ENCODE data around the gene XRCC6. TPM values are rescaled to one million over a fixed set of nuclear protein-coding genes. Genes with fewer than 3 reads are reported as not detected.

Gene XRCC6
- total and polyA plus RNA-seq, 2 donors (not counting 1 experiment from before 2014, with no cell fraction given) = 183 to 268 TPM

DNA sequence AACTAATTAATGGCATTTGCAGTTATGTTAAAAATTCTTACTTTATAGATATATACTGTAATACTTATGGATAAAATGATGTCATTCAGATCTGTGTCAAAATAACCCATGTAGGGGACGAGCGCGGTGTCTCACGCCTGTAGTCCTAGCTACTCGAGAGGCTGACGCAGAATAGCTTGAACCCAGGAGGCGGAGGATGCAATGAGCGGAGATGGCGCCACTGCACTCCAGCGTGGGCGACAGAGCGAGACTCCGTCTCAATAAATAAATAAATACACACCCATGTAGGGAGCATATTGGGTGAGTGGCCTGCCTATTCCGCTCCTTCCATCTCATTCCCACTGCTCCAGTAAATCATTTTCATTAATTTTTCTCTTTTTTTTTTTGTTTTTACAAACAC is 60.5 kb downstream of the XRCC6 start:
- Histone ChIP-seq H3K4me3 (replicated peaks in 1 of 4; ENCODE audit: control extremely low read depth in 1 of 4, insufficient read depth in 1 of 4, low read depth in 3 of 4, low read length in 4 of 4) (peak overlapping the region; percentile 52 to 79 (median 66)), H3K9me3 (ENCODE audit: control insufficient read depth, insufficient read depth, low read depth, low read length) (no peaks in the 10 kb centered on the region), H3K27me3 (ENCODE audit: control insufficient read depth, insufficient read depth, low read length) (no peaks in the 10 kb centered on the region), H3K36me3 (ENCODE audit: control insufficient read depth, insufficient read depth, low read length) (peaks cover 5% of the 10 kb centered on the region), H4K20me1 (ENCODE audit: control insufficient read depth, extremely low read depth, insufficient read depth, low read length) (no peaks in the 10 kb centered on the region), H3K4me1 (ENCODE audit: control insufficient read depth, extremely low read depth, insufficient read depth, low read length) (peaks cover 2% of the 10 kb centered on the region), H3K27ac (ENCODE audit: insufficient read depth, low read length) (peak overlapping the region; percentile 91), H3K79me2 (ENCODE audit: control insufficient read depth, insufficient read depth, low read length) (peaks cover 81% of the 10 kb centered on the region), H3K4me2 (ENCODE audit: extremely low read depth, insufficient read depth, low read length) (peak overlapping the region; percentile 69), H2AFZ (ENCODE audit: low read length) (no peak overlapping the region), H3K9ac (ENCODE audit: insufficient read depth, low read length) (peak overlapping the region; percentile 69)
- no peak for TF ChIP-seq EZH2 (IDR thresholded peaks at IDR 0.05; ENCODE audit: low read length, missing control alignments)
- TF ChIP-seq, protein P1, sequence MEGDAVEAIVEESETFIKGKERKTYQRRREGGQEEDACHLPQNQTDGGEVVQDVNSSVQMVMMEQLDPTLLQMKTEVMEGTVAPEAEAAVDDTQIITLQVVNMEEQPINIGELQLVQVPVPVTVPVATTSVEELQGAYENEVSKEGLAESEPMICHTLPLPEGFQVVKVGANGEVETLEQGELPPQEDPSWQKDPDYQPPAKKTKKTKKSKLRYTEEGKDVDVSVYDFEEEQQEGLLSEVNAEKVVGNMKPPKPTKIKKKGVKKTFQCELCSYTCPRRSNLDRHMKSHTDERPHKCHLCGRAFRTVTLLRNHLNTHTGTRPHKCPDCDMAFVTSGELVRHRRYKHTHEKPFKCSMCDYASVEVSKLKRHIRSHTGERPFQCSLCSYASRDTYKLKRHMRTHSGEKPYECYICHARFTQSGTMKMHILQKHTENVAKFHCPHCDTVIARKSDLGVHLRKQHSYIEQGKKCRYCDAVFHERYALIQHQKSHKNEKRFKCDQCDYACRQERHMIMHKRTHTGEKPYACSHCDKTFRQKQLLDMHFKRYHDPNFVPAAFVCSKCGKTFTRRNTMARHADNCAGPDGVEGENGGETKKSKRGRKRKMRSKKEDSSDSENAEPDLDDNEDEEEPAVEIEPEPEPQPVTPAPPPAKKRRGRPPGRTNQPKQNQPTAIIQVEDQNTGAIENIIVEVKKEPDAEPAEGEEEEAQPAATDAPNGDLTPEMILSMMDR (conservative IDR thresholded peaks at IDR 0.05 in 1 of 2, IDR thresholded peaks at IDR 0.05 in 1 of 2; ENCODE audit: low read depth in 1 of 2, low read length in 2 of 2) = no peak
- no peak for DNase-seq (ENCODE audit: low read depth in 2 of 2)

DNA sequence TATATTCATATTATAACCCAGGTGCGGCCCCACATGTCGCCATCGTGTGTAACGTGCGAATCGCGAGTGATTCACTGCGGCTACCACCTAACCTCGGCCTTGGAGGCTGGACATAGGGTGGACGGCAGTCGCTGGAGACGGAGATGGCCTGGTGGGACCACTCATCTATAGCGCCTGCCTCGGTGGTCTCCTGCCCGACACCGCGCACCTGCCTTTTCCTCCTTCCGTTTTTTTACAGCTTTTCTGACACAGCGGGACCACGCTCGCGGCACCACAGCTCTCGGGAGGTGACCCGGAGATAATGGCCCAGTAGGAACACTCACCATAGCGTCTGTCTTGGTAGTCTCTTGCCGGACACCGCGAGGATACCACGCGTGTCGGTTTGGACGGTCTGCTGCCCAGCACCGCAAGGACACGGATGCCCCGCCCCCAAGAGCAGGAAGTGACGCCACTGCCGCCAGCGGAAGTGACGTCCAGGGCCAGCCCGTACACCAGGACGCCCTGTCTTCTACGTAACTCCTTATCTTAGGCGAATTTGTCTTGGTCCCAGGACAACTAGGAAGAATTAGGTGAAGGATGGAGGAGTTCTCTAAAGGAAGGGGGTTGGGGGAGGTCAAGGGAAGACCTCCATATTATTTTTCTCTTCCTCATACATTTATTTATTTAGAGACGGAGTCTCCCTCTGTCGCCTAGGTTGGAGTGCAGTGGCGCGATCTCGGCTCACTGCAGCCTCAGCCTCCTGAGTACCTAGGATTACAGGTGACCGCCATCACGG is 61.1 kb downstream of the XRCC6 start:
- H3K9ac ChIP-seq (ENCODE audit: insufficient read depth, low read length) = peak overlapping the region; percentile 69
- peak; percentile 87 to 88 for DNase-seq (ENCODE audit: low read depth in 2 of 2)

DNA sequence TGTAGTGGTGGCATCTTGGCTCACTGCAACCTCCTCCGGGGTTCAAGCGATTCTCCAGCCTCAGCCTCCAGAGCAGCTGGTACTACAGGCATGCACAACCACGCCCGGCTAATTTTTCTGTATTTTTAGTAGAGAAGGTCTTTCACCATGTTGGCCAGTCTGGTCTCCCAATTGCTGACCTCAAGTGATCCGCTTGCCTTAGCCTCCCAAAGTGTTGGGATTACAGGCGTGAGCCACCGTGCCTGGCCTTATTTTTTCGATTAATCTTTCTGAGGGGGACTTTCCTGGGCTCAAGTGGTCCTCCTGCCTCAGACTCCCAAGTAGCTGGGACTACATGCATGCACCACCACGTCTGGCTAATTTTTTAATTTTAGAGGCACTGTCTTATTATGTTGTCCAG is 62.0 kb downstream of the XRCC6 start:
- Histone ChIP-seq H3K4me1 (ENCODE audit: control insufficient read depth, extremely low read depth, insufficient read depth, low read length) (peaks cover 2% of the 10 kb centered on the region), H2AFZ (ENCODE audit: low read length) (no peak overlapping the region), H3K36me3 (ENCODE audit: control insufficient read depth, insufficient read depth, low read length) (peaks cover 5% of the 10 kb centered on the region), H3K79me2 (ENCODE audit: control insufficient read depth, insufficient read depth, low read length) (peaks cover 91% of the 10 kb centered on the region), H3K27ac (ENCODE audit: insufficient read depth, low read length) (peak overlapping the region; percentile 91), H3K9ac (ENCODE audit: insufficient read depth, low read length) (no peak overlapping the region), H3K4me3 (replicated peaks in 1 of 4; ENCODE audit: control extremely low read depth in 1 of 4, insufficient read depth in 1 of 4, low read depth in 3 of 4, low read length in 4 of 4) (peak overlapping the region in 2 of 4 experiments; percentile 72 to 79), H4K20me1 (ENCODE audit: control insufficient read depth, extremely low read depth, insufficient read depth, low read length) (no peaks in the 10 kb centered on the region), H3K4me2 (ENCODE audit: extremely low read depth, insufficient read depth, low read length) (peak overlapping the region; percentile 79), H3K27me3 (ENCODE audit: control insufficient read depth, insufficient read depth, low read length) (no peaks in the 10 kb centered on the region), H3K9me3 (ENCODE audit: control insufficient read depth, insufficient read depth, low read depth, low read length) (no peaks in the 10 kb centered on the region)
- no peak for DNase-seq (ENCODE audit: low read depth in 2 of 2)
- TF ChIP-seq EZH2 (IDR thresholded peaks at IDR 0.05; ENCODE audit: low read length, missing control alignments) = no peak
- TF ChIP-seq, protein P1 (conservative IDR thresholded peaks at IDR 0.05 in 1 of 2, IDR thresholded peaks at IDR 0.05 in 1 of 2; ENCODE audit: low read depth in 1 of 2, low read length in 2 of 2) = no peak

More for the DNA sequence above, 61.1 kb downstream of the XRCC6 start:
- Histone ChIP-seq H2AFZ (ENCODE audit: low read length) (peak overlapping the region; percentile 65), H3K4me2 (ENCODE audit: extremely low read depth, insufficient read depth, low read length) (peak overlapping the region; percentile 79), H3K4me1 (ENCODE audit: control insufficient read depth, extremely low read depth, insufficient read depth, low read length) (peaks cover 2% of the 10 kb centered on the region), H3K4me3 (replicated peaks in 1 of 4; ENCODE audit: control extremely low read depth in 1 of 4, insufficient read depth in 1 of 4, low read depth in 3 of 4, low read length in 4 of 4) (peak overlapping the region; percentile 52 to 79 (median 66)), H3K27me3 (ENCODE audit: control insufficient read depth, insufficient read depth, low read length) (no peaks in the 10 kb centered on the region), H3K79me2 (ENCODE audit: control insufficient read depth, insufficient read depth, low read length) (peaks cover 86% of the 10 kb centered on the region), H4K20me1 (ENCODE audit: control insufficient read depth, extremely low read depth, insufficient read depth, low read length) (no peaks in the 10 kb centered on the region), H3K9me3 (ENCODE audit: control insufficient read depth, insufficient read depth, low read depth, low read length) (no peaks in the 10 kb centered on the region), H3K36me3 (ENCODE audit: control insufficient read depth, insufficient read depth, low read length) (peaks cover 5% of the 10 kb centered on the region), H3K27ac (ENCODE audit: insufficient read depth, low read length) (peak overlapping the region; percentile 91)
- TF ChIP-seq EZH2 (IDR thresholded peaks at IDR 0.05; ENCODE audit: low read length, missing control alignments) = no peak
- TF ChIP-seq, protein P1 (conservative IDR thresholded peaks at IDR 0.05 in 1 of 2, IDR thresholded peaks at IDR 0.05 in 1 of 2; ENCODE audit: low read depth in 1 of 2, low read length in 2 of 2) = no peak
